ENCODE data around the gene SHMT2. TPM values are rescaled to one million over a fixed set of nuclear protein-coding genes. Genes with fewer than 3 reads are reported as not detected.

Gene SHMT2
- total RNA-seq, 1 donor from 2014 or later = 413 TPM

GRCh38 chr12:57208631-57209282, 20.8 kb upstream of the SHMT2 start:
- TF ChIP-seq CTCF (IDR thresholded peaks at IDR 0.05; ENCODE audit: insufficient read depth, low read length, severe bottlenecking) = no peak
- Histone ChIP-seq H3K4me3 (ENCODE audit: low read depth, low read length) (no peak overlapping the region), H3K36me3 (ENCODE audit: control insufficient read depth, insufficient read depth, low read length) (peaks cover 31% of the 10 kb centered on the region), H3K27me3 (ENCODE audit: control insufficient read depth, insufficient read depth, low read length) (no peaks in the 10 kb centered on the region)
- DNase-seq (ENCODE audit: low read depth) (no peak), FAIRE-seq (no peak)

GRCh38 chr12:57209916-57210315, 19.6 kb upstream of the SHMT2 start:
- H3K36me3 ChIP-seq (ENCODE audit: control insufficient read depth, insufficient read depth, low read length) = peaks cover 23% of the 10 kb centered on the region
- DNase-seq (ENCODE audit: low read depth) (no peak), FAIRE-seq (no peak)
- no peak for TF ChIP-seq CTCF (IDR thresholded peaks at IDR 0.05; ENCODE audit: insufficient read depth, low read length, severe bottlenecking)
- peaks cover 2% of the 10 kb centered on the region for H3K27me3 ChIP-seq (ENCODE audit: control insufficient read depth, insufficient read depth, low read length)
- H3K4me3 ChIP-seq (ENCODE audit: low read depth, low read length) = no peak overlapping the region

GRCh38 chr12:57210461-57210860, 19.1 kb upstream of the SHMT2 start:
- no peak for FAIRE-seq
- no peak for DNase-seq (ENCODE audit: low read depth)
- peaks cover 20% of the 10 kb centered on the region for H3K36me3 ChIP-seq (ENCODE audit: control insufficient read depth, insufficient read depth, low read length)
- no peak for TF ChIP-seq CTCF (IDR thresholded peaks at IDR 0.05; ENCODE audit: insufficient read depth, low read length, severe bottlenecking)
- peaks cover 3% of the 10 kb centered on the region for H3K27me3 ChIP-seq (ENCODE audit: control insufficient read depth, insufficient read depth, low read length)
- H3K4me3 ChIP-seq (ENCODE audit: low read depth, low read length) = no peak overlapping the region

GRCh38 chr12:57210926-57211692, 18.4 kb upstream of the SHMT2 start:
- no peak overlapping the region for H3K4me3 ChIP-seq (ENCODE audit: low read depth, low read length)
- TF ChIP-seq CTCF (IDR thresholded peaks at IDR 0.05; ENCODE audit: insufficient read depth, low read length, severe bottlenecking) = no peak
- FAIRE-seq (no peak), DNase-seq (ENCODE audit: low read depth) (no peak)
- peaks cover 16% of the 10 kb centered on the region for H3K36me3 ChIP-seq (ENCODE audit: control insufficient read depth, insufficient read depth, low read length)
- H3K27me3 ChIP-seq (ENCODE audit: control insufficient read depth, insufficient read depth, low read length) = peaks cover 3% of the 10 kb centered on the region

- Histone ChIP-seq H3K36me3 (ENCODE audit: control insufficient read depth, insufficient read depth, low read length) (peaks cover 14% of the 10 kb centered on the region), H3K27me3 (ENCODE audit: control insufficient read depth, insufficient read depth, low read length) (peaks cover 3% of the 10 kb centered on the region), H3K4me3 (ENCODE audit: low read depth, low read length) (no peak overlapping the region)
- FAIRE-seq = no peak
- no peak for TF ChIP-seq CTCF (IDR thresholded peaks at IDR 0.05; ENCODE audit: insufficient read depth, low read length, severe bottlenecking)
- no peak for DNase-seq (ENCODE audit: low read depth)
These were observed 17.5 kb upstream of the SHMT2 start for GRCh38 chr12:57211791-57212700.

All from bronchial epithelial cell (primary cell).